EH (cell line): ENCODE data around the gene ETFBKMT.
"Not testable (repeated sequence)": the region's sequence is repeated elsewhere in the genome, so short reads cannot be mapped to it uniquely, and the experiment has no call there.

ENCODE experiments used
- DNase-seq: peaks from one replicate; pipeline ENCODE4 v3.0.0-alpha.2; 2015; ENCODE audit warnings: low read depth

ETFBKMT gene

GRCh38 chr12:31655792-31656191 is 3.7 kb upstream of the ETFBKMT start:
- no peak for DNase-seq

DNA sequence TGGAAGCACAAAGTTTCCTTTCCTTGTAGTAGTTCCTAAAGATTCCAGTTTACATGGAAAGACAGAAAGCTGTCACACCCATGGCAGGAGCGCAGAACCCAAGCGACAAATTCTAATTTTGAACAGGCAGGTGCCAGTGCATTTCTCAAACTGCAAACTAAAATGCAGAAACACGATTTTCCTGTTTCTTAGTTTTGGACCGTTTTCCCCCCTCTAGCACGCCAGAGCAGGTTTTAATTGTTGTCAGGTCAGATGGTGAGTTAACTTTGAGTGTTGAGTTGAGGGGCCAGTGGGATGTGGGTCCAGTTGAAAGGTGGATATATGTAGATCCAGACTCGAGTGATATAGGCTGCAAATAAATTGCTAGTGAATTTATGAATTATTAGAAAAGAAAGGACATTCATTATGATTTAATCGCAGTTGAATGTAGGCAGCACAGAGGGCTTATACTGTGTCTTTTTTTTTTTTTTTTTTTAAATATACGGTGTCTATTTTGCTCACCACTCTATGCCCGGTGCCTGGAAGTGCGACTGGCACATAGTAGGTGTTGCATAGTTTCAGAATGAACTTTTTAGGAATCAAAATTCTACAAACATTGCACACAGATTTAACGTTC is 909 bp upstream of the ETFBKMT start:
- DNase-seq: no peak

DNA sequence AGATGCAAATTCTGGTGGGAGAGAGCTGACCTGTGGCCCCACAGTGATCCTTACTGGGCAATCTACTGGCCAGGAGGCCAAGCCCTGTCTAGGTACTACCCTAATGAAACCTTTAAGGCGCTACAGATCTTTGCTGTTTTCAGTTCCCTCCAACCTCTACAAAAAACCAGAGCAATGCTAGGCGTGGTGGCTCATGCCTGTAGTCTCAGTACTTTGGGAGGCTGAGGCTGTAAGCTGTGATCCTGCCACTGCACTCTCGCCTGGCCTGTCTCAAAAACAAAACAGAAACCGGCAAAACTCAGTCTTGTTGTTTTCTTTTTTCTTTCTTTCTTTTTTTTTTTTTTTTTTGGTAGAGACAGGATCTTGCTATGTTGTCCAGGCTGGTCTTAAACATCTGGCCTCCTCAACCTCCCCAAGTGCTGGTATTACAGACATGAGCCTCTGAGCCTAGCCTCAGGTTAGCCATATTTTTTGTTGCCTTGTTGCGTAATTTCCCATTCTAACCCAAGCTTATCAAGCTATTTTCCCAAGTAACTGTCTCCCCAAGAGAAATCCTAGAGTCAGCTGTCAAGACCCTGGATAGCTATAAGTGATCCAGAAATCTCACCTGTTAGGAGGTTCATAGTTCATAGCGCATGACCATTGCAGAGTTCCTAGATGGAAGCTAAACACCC is 2.8 kb downstream of the ETFBKMT start:
- no peak for DNase-seq

DNA sequence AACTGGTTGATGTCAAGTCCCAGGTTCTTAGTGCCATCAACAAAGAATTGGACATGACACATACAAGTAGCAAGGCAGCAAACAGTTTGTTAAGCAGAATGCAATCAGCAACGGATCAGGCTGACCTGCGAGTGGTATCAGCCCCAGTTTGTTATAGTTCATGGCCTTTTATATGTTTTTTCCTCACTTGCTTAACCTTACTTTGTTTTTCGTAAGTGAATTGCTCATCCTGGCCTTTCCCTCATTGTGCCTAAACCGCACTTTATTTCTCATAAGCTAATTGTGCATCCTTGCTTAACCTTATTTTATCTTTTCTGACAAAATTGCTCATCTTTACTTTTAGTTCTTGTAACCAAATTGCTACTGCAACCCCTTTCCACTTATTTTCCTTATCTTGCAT is 4.1 kb downstream of the ETFBKMT start:
- DNase-seq: no peak

- DNase-seq: no peak
These were observed 4.5 kb downstream of the ETFBKMT start for GRCh38 chr12:31664038-31664437.

GRCh38 chr12:31669020-31669419 is 9.5 kb downstream of the ETFBKMT start:
- no peak for DNase-seq

DNA sequence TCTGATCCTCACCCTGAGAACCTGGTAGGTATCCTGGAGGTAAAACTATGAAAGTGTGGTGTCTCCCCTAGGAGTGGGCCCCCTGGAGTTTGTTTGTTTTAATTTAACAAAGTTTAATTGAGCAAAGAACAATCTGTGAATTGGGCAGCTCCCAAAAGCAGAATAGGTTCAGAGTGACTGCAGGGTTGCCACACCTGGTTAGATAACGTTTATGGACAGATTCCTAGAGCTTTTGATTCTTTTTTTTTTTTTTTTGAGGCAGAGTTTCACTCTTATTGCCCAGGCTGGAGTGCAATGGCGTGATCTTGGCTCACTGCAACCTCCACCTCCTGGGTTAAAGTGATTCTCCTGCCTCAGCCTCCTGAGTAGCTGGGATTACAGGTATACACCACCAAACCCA is 10.1 kb downstream of the ETFBKMT start:
- not testable (repeated sequence) for DNase-seq

GRCh38 chr12:31672521-31672920 is 13.0 kb downstream of the ETFBKMT start:
- no peak for DNase-seq

DNA sequence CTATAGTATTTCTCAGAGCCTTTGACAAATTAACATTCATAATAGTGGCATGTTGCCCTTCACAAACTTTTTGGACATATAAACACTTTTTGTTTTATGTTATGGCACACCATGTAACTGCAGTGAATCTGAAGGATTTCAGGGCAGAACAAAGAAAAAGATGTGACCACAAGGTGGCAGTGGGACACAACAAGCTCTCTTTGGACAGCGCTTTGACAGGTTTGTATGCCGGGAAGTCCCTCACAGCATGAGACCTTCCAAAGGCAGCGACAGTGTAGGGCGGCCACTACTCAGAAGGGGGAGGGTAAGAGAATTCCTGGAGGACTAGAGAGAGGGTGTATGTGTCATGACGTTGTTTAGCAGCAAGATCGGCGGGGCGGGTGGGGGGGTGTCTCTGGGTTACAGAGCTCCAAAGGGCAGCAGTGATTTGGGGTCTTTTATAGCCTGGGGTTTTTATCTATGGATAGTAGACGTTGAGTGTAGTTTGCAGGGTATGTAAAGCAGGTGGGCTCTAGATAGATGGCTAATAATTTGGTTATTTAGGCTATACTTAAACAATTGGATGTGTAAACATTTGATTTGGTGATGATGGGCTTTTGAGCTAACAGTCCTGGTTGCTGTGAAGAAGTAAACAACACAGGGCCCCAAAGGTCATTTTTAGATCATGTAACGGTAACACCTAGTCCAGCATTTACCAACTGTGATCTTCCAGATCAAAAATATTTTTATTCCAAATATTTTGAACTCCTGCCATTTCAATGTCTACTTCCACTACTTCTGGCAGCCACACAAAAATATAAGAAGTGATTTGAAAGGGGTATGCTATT is 22.9 kb downstream of the ETFBKMT start:
- peak; percentile 70 for DNase-seq

DNA sequence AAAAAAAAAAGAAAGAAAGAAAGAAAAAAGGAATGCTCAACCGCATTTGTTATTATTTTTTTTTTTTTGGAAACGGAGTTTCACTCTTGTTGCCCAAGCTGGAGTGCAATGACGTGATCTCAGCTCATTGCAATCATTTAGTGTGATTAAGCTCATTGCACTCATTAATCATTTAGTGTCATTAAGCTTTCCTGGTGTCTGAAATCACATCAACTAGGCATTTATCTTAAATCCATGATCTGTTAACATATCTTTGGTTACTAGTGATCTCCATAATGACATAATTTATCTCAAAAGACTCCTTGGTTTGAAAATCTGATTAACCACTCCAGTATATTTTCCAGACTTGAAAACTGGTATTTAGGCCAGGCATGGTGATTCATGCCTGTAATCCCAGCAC is 26.3 kb downstream of the ETFBKMT start:
- no peak for DNase-seq

DNA sequence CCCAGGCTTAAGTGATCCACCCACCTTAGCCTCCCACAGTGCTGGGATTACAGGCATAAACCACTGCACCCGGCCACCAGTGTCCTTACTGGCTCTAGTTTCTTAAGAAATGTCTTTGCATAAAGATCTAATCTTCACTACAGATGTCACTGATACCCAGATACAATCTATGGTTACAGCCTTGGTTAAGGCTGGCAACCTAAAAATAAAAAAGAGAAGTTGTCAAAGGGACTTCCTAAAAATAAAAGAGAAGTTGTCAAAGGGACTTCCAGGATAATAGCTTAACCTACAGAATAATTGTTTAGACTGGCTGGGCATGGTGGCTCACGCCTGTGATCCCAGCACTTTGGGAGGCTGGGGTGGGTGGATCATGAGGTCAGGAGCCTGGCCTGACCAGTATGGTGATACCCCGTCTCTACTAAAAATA is 27.6 kb downstream of the ETFBKMT start:
- no peak for DNase-seq

- DNase-seq: not testable (repeated sequence)
These were observed 30.4 kb downstream of the ETFBKMT start for GRCh38 chr12:31689921-31690320.

- DNase-seq: peak; percentile 29
These were observed 42.6 kb downstream of the ETFBKMT start for GRCh38 chr12:31702047-31702446.

- no peak for DNase-seq
These were observed 46.1 kb downstream of the ETFBKMT start for GRCh38 chr12:31705621-31706020.

GRCh38 chr12:31708118-31708517 is 48.6 kb downstream of the ETFBKMT start:
- not testable (repeated sequence) for DNase-seq

DNA sequence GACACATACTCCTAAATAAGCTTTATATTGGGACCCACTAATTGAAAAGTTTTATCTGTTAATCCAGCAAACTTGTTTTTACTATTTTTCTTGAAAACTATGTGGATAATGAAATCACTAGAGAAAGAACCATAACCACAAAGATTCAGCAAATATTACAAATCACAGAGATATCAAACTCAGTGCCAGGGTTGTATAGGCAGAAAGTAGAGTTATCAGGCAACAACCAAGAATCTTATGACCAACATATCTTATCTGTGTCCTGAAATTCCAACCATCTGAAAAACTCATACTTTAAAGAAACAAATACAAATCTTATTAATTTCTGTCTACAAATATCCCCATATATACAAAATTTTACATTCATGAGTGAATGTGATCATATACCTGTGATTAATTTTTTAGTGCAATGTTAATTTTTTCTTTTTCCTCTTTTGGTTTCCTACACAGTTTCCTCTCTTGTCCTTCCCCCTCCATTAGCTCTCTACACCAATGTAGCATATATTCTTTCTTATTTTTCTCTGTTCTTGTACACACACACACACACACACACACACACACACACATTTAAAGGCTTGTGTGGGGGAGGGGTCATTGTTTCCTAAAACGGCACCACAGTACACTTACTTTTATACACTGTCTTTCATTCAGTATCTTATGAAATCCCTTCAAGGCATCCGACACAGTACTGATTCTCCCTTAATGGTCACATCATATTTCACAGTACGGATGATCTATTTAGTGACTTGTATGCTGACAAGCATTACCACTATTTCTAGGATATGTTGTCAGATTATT is 50.7 kb downstream of the ETFBKMT start:
- no peak for DNase-seq

- no peak for DNase-seq
These were observed 53.4 kb downstream of the ETFBKMT start for GRCh38 chr12:31712877-31713276.

- DNase-seq: no peak
These were observed 55.2 kb downstream of the ETFBKMT start for GRCh38 chr12:31714406-31715271.

DNA sequence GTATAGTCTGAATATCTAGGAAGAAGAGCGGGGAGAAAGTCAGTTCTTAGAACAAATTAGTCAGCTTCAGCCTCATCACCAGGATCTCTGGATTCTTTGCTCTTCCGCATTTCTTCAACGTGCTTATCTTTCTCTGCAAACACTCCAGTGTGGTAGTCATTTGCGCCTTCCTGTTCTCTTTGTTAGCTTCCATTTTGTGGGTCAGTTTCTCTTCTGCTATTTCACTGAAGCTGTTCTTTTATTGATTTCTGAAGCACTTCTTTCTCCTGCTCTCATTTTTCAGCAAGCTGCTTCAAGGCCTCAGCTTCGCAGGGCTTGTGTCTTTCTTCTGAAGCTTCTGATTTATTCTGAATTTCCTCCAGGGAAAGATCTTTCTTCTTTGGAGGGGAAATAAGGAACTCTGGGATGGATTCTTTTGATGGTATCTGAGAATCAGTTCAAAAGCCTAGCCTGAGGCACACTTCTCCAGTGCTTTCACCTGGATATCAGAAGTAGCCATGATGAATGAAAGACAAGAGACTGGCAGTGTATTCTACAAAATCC is 55.9 kb downstream of the ETFBKMT start:
- no peak for DNase-seq

GRCh38 chr12:31716998-31717397 is 57.5 kb downstream of the ETFBKMT start:
- not testable (repeated sequence) for DNase-seq
